Omental fat pad (tissue), 4 donors: Measurements from ENCODE around the gene RPP40. TPM values are rescaled to one million over a fixed set of nuclear protein-coding genes. Genes with fewer than 3 reads are reported as not detected.
"Not testable (repeated sequence)": the region's sequence is repeated elsewhere in the genome, so short reads cannot be mapped to it uniquely, and the experiment has no call there.

Source experiments
- ATAC-seq: fragments of 150-250 bp; one replicate; pipeline ENCODE4 v1.9.1; 2016; ENCODE audit warnings: mild to moderate bottlenecking, moderate library complexity; ENCODE audit not compliant: low FRiP score
- DNase-seq: peaks from one replicate; pipeline ENCODE4 v3.0.0-alpha.2; 2019; ENCODE audit warnings: low spot score
- total RNA-seq, 4 donors: library from RNA; depleted of rRNA; stranded (reverse); fragments of >200 nt; gene quantifications; one replicate each; pipeline ENCODE4 v1.1.0, GENCODE V29; 2016
- TF ChIP-seq, protein P1 (sequence below), 3 donors: fragments of 450-650 bp; IDR thresholded peaks; one replicate each; pipeline ENCODE4 v1.5.1; 2016 to 2017; ENCODE audit warnings: antibody characterized with exemption in 3 of 3, mild to moderate bottlenecking in 3 of 3, moderate library complexity in 2 of 3

The RPP40 gene
- total RNA-seq, 4 donors from 2014 or later, result 6.0 to 22.5 (median 10.1) TPM

DNA sequence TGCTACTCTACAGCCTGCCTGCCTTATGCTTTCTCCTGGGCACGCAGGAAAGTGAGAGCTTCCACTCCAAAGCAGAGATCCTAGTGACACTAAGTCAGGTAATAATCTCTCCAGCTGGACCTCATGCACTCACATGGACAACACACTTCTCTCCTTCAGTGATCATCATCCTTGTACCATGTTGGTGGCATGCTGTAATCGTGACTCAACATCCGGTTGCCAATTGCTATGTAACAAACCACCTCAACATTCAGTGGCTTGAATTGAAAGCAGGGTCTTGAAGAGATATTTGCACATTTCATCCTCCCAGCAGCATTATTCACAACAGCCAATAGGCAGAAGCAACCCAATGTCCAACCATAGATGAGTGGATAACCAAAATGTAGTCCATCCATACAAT lies 41.0 kb upstream of the RPP40 start:
- TF ChIP-seq, protein P1, sequence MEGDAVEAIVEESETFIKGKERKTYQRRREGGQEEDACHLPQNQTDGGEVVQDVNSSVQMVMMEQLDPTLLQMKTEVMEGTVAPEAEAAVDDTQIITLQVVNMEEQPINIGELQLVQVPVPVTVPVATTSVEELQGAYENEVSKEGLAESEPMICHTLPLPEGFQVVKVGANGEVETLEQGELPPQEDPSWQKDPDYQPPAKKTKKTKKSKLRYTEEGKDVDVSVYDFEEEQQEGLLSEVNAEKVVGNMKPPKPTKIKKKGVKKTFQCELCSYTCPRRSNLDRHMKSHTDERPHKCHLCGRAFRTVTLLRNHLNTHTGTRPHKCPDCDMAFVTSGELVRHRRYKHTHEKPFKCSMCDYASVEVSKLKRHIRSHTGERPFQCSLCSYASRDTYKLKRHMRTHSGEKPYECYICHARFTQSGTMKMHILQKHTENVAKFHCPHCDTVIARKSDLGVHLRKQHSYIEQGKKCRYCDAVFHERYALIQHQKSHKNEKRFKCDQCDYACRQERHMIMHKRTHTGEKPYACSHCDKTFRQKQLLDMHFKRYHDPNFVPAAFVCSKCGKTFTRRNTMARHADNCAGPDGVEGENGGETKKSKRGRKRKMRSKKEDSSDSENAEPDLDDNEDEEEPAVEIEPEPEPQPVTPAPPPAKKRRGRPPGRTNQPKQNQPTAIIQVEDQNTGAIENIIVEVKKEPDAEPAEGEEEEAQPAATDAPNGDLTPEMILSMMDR (IDR thresholded peaks at IDR 0.05), result no peak
- ATAC-seq, result no peak

DNA sequence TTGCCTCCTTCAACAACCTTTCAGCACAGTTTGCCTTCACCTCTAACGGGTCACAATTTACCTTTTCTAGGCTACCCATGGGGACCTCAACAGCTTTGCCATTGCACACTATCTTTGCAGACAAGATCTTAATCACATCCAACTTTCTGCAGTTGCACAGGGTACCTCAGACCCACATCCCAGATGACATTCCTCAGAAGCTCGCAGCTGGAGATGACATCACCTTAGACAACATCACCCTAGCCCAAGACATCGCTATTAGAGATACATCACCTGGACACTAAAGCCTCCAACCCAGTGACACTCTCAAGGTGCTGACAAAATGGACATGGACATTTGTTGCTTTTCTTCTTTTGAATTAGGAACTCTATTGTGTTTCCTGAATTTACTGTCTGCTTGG lies 38.6 kb upstream of the RPP40 start:
- no peak for DNase-seq
- TF ChIP-seq, protein P1 (IDR thresholded peaks at IDR 0.05), result no peak
- no peak for ATAC-seq

More for the DNA sequence above, 41.0 kb upstream of the RPP40 start:
- DNase-seq, result no peak

DNA sequence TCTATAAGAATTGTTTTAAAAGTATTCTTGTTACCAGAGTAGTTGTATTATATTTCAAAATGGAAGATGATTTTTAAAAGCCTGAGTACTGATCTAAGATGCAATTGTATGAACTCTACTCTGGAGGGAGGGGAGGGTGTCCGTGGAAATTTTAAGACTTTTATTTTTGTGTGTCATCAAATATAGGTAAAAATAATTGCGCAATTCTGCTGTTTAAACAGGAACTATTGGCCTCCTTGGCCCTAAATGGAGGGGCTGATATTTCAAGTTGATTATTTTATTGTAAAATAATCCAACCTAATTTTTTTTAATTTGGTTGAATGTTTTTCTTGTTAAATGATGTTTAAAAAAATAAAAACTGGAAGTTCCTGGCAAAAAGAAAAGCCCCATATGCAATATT lies 38.1 kb upstream of the RPP40 start:
- DNase-seq, result no peak
- no peak for ATAC-seq
- TF ChIP-seq, protein P1 (IDR thresholded peaks at IDR 0.05), result no peak

DNA sequence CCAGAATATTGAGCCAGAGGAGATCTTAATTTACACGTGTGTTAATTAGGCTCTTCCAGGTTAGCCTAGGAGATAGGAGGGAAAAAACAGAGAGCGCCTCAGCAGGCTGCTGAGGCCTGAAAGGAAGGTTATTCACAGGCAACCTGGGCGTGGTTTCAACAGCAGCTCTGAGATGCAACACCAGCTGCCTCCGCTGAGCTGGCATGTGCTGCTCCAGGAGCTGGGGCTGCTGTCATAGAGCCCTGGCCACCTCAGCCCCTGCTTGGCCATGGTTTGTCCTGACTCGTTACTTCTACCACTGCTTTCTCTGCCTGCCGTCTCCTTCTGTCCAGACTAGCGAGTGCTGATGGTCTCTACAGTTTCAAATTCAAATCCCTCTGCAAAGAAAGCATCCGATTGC lies 32.4 kb upstream of the RPP40 start:
- no peak for ATAC-seq
- TF ChIP-seq, protein P1 (IDR thresholded peaks at IDR 0.05), result no peak
- DNase-seq, result no peak

DNA sequence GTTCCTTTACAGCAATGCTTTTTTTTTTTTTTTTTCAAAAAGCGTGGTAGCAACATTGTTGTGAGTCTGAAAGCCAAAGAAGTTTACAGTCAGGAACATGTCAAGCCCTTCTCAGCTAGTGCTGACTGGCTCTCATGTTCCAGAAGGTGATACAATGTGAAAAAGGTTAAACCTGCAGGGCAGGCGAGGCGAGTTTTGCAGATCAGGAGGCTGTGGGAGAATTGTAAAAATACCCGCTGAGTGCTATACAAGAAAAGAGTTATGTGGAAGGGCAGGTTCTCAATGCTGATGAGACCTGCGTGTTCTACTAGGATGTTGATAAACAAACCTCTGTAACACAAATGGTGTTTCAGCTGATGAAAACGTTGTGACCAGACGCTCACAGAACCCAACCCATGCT lies 30.9 kb upstream of the RPP40 start:
- DNase-seq (no peak), ATAC-seq (no peak)
- TF ChIP-seq, protein P1 (IDR thresholded peaks at IDR 0.05), result no peak

DNA sequence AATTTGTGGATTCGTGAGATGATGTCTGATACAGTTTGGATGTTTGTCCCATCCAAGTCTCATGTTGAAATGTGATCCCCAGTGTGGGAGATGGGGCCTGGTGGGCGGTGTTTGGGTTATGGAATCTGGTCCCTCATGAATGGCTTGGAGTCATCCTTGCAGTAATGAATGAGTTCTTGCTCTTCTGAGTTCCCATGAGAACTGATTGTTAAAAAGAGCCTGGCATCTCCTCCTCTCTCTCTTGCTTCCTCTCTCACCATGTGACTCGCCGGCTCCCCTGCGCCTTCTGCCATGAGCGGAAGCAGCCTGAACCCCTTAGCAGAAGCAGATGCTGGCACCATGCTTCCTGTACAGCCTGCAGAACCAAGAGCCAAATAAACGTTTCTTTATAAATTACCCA lies 30.5 kb upstream of the RPP40 start:
- no peak for DNase-seq
- ATAC-seq, result no peak
- TF ChIP-seq, protein P1 (IDR thresholded peaks at IDR 0.05), result no peak

DNA sequence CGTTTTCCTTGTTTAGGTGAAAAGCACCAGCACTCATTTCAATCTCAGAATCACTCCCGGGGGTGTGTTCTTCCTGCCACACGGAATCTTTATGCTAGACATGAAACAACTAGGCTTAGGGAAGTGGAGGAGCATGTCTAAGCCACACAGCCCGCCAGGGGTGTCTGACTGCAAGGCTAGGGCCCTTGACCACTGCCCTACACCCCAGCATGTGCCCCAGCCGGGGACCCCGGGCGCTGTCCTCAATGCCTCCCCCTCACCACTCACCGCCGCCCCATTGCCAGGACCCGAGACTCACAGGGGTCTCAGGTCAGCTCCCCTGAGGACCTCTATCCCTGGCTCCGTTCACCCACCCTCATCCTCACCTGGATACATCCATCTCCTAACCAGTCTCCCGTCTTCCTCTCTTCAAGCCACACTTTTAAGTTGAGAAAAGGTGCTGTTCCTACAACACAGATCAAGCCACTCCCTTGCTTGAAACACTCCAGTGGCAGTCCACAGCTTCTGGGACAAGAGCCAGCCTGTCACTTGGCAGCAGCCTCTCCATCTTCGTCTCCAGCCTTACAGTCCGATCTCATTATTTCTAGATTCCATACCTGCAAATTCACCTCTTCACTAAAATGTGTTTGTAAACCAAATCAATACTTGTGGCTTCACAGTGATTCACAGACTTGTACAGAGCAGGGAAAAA lies 29.5 kb upstream of the RPP40 start:
- not testable (repeated sequence) for ATAC-seq, DNase-seq

DNA sequence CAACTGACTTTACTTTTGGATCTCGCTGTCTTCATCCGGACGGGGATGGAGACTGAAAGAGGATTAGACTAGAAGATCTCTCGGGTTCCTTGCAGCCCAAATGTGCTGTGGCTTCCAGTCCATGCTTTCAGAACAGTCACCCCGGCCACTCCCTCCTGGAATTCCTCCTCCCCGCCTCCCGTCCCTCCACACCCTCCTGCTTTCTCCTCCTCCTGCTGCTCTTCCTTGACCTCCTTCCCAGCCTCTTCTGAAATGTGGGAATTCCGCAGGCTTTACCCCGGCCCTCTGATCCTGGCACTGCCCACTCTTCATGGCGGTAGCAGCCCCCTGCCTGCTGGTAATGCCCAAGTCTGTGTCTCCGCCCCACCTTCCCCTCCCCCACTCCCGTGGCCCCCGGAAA lies 28.9 kb upstream of the RPP40 start:
- ATAC-seq, result peak; percentile 63
- DNase-seq, result not testable (repeated sequence)
